Lower leg skin (tissue), 4 donors: ENCODE data around the gene LRRC34. TPM values are rescaled to one million over a fixed set of nuclear protein-coding genes. Genes with fewer than 3 reads are reported as not detected.

ENCODE experiments used
- DNase-seq, 2 donors: peaks; one replicate each; pipeline ENCODE4 v3.0.0-alpha.2; 2019; ENCODE audit warnings: low spot score in 2 of 2
- H3K4me3 ChIP-seq: fragments of 200-600 bp; sonication (generic); 2 replicates; pipeline ENCODE4 v1.5.1; 2017; ENCODE audit warnings: mild to moderate bottlenecking, low read depth; ENCODE audit not compliant: poor library complexity, severe bottlenecking
- CTCF ChIP-seq, 3 donors: fragments of 450-650 bp; IDR thresholded peaks; one replicate each; pipeline ENCODE4 v1.5.1; 2016; ENCODE audit warnings: antibody characterized with exemption in 3 of 3, mild to moderate bottlenecking in 3 of 3, moderate library complexity in 2 of 3
- POLR2A ChIP-seq, 2 donors: fragments of 450-650 bp; IDR thresholded peaks; one replicate each; pipeline ENCODE4 v1.6.1; 2016 to 2017; ENCODE audit warnings: antibody characterized with exemption in 2 of 2, mild to moderate bottlenecking in 1 of 2, moderate library complexity in 1 of 2
- WGBS, 2 donors: methylation state at CpG; one replicate each; pipeline ENCODE4 v1.1.5; 2018; 5-methylcytosine and 5-hydroxymethylcytosine counted together
- intact Hi-C: fragments of 100-400 bp; cut with DNase I; formaldehyde crosslinking; loops from one replicate; pipeline ENCODE4 v1.15.0; 2023; ENCODE audit warnings: low total_unique reads
- total RNA-seq, 4 donors: library from RNA; depleted of rRNA; stranded (reverse); fragments of >200 nt; gene quantifications; one replicate each; pipeline ENCODE4 v1.1.0, GENCODE V29; 2016

The LRRC34 gene
- total RNA-seq, 4 donors from 2014 or later: 0.34 to 1.8 (median 0.34) TPM; not detected in 1

- H3K4me3 ChIP-seq: peak overlapping the region; percentile 97
- intact Hi-C loops: no loop called here
- peak in 1 of 2 donors; percentile 93 for DNase-seq
- TF ChIP-seq CTCF (IDR thresholded peaks at IDR 0.05) (no peak), POLR2A (IDR thresholded peaks at IDR 0.05) (no peak)
- WGBS, 2 donors: 0 to 1% methylated on average over 13 to 23 of the region's 46 CpGs
Measured at GRCh38 chr3:169764312-169764881, 48.3 kb downstream of the LRRC34 start.

- H3K4me3 ChIP-seq: no peak overlapping the region
- no peak for DNase-seq
- 52 to 56% methylated on average over 4 of the region's 4 CpGs for WGBS, 2 donors
- intact Hi-C loops: no loop called here
- no peak for TF ChIP-seq POLR2A (IDR thresholded peaks at IDR 0.05)
- TF ChIP-seq CTCF (IDR thresholded peaks at IDR 0.05): no peak
Measured at GRCh38 chr3:169760479-169760878, 52.2 kb downstream of the LRRC34 start.

DNA sequence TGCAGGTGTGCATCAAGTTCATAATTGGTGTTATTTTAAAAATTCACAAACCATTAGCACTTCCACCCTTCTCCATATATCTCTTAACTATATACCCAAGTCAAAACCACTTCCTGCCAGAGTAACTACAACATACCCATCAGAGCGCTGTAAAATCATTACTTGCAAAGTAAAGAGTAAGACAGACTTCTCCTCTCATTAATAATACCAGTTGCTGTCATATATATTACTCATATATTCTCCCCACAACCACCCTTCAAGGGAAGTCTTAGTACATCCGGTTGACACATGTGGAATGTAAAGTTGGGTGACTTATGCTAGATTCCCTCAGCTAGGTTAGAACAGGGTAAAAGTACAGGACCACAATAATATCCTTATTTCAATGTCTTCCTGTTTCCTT lies 53.4 kb downstream of the LRRC34 start:
- no peak overlapping the region for H3K4me3 ChIP-seq
- TF ChIP-seq POLR2A (IDR thresholded peaks at IDR 0.05): no peak
- no peak for TF ChIP-seq CTCF (IDR thresholded peaks at IDR 0.05)
- intact Hi-C loops: no loop called here
- WGBS, 2 donors: 69 to 75% methylated on average over 2 of the region's 2 CpGs
- DNase-seq: no peak

GRCh38 chr3:169758359-169758994 lies 54.2 kb downstream of the LRRC34 start:
- WGBS, 2 donors: 70 to 73% methylated on average over 5 of the region's 5 CpGs
- intact Hi-C loops: no loop called here
- TF ChIP-seq POLR2A (IDR thresholded peaks at IDR 0.05) (no peak), CTCF (IDR thresholded peaks at IDR 0.05) (no peak)
- no peak overlapping the region for H3K4me3 ChIP-seq
- DNase-seq: no peak

DNA sequence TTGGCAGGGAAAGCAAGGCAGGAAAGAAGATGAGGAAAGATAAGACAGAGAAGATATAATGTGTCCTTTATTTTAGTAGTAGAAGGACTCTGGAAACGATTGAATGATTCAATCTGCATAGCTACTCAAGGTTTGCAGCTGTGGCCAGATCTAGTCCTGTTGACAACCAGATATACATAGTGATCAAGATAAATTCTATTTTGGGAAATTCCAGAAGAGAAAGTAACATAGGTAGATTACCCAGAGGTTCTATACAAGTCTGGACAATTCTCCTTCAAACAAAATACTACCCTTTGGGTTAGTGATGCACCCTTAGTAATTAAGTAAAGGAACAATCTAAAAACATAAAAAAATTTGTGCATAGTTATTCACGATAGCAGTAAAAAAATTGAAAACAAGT lies 57.2 kb downstream of the LRRC34 start:
- intact Hi-C loops: no loop called here
- no peak for DNase-seq
- 42 to 43% methylated on average over 2 of the region's 2 CpGs for WGBS, 2 donors
- no peak overlapping the region for H3K4me3 ChIP-seq
- TF ChIP-seq POLR2A (IDR thresholded peaks at IDR 0.05): no peak

- TF ChIP-seq CTCF (IDR thresholded peaks at IDR 0.05) (no peak), POLR2A (IDR thresholded peaks at IDR 0.05) (no peak)
- no peak overlapping the region for H3K4me3 ChIP-seq
- intact Hi-C loops: no loop called here
- no peak for DNase-seq
- 53 to 68% methylated on average over 3 of the region's 3 CpGs for WGBS, 2 donors
Measured at GRCh38 chr3:169754711-169755110, 58.0 kb downstream of the LRRC34 start.
